ENCODE results near the gene TACR3.

- TF ChIP-seq POLR2AphosphoS5 (IDR thresholded peaks at IDR 0.05; ENCODE audit: insufficient read depth, low read depth, low read length) (no peak), EZH2 (IDR thresholded peaks at IDR 0.05; ENCODE audit: borderline replicate concordance, low read depth, low read length, severe bottlenecking) (peak; percentile 36)
- TF ChIP-seq, protein P1, sequence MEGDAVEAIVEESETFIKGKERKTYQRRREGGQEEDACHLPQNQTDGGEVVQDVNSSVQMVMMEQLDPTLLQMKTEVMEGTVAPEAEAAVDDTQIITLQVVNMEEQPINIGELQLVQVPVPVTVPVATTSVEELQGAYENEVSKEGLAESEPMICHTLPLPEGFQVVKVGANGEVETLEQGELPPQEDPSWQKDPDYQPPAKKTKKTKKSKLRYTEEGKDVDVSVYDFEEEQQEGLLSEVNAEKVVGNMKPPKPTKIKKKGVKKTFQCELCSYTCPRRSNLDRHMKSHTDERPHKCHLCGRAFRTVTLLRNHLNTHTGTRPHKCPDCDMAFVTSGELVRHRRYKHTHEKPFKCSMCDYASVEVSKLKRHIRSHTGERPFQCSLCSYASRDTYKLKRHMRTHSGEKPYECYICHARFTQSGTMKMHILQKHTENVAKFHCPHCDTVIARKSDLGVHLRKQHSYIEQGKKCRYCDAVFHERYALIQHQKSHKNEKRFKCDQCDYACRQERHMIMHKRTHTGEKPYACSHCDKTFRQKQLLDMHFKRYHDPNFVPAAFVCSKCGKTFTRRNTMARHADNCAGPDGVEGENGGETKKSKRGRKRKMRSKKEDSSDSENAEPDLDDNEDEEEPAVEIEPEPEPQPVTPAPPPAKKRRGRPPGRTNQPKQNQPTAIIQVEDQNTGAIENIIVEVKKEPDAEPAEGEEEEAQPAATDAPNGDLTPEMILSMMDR (IDR thresholded peaks at IDR 0.05; ENCODE audit: extremely low read depth in 1 of 2, insufficient read depth in 1 of 2, low read depth in 1 of 2, low read length in 2 of 2) = no peak
Measured at GRCh38 chr4:103719105-103719829, 518 bp downstream of the TACR3 start.
